Measurements from ENCODE around the gene PHYKPL.
A peak's percentile ranks its signal among the peaks of the same experiment; 100 is the strongest.
"Not testable (repeated sequence)": the region's sequence is repeated elsewhere in the genome, so short reads cannot be mapped to it uniquely, and the experiment has no call there.

PHYKPL gene

DNA sequence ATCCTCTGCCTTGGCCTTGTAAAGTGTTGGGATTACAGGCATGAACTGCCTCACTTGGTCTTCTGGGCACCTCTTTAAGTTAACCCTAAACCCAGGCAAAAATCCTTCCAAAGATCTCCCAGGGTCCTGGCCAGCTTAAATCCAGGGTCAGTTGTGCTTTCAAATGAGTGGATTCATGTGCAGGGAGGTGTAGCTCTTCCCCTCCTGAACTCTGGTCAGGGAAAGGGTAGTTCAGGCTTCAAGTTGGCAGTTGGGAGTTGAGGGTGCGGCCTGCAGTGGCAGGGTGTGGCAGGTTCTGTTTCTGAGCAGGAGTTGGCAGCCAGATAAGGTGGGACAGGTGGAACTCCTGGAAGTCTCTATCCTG lies 24.7 kb downstream of the PHYKPL start:
- peak; percentile 20 for DNase-seq (ENCODE audit: low spot score)

DNA sequence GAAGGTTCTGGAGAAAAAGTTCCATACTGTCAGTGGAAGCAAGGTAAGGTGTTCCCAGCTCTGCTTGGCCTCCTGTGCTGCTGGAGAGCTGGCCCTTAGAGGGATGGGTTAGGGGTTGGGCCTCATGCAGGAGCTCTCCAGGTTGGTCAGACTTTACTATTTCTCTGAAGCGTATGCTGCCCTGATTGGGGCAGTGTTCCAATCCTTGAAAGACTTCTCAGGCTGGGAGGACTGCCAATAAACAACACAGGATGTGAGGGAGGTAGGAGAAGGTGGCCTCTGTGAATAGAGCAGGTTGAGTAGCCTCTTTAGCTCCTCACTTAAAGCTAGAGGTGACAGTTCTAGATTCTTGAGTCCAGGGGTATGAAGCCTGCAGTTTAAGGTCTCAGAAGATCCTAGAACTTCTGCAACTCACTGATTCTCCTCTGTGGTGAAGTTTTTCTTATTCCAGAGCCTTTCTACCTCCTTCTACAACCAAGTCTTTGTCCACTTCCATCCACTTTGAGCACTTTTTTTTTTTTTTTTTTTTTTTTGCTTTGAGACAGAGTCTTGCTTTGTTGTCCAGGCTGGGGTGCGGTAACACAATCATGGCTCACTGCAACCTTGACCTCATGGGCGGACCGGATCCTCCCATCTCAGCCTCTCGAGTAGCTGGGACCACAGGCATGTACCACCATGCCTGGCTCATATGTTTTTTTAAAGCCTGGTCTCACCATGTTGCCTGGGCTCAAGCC lies 25.3 kb downstream of the PHYKPL start:
- DNase-seq (ENCODE audit: low spot score) = peak; percentile 56

DNA sequence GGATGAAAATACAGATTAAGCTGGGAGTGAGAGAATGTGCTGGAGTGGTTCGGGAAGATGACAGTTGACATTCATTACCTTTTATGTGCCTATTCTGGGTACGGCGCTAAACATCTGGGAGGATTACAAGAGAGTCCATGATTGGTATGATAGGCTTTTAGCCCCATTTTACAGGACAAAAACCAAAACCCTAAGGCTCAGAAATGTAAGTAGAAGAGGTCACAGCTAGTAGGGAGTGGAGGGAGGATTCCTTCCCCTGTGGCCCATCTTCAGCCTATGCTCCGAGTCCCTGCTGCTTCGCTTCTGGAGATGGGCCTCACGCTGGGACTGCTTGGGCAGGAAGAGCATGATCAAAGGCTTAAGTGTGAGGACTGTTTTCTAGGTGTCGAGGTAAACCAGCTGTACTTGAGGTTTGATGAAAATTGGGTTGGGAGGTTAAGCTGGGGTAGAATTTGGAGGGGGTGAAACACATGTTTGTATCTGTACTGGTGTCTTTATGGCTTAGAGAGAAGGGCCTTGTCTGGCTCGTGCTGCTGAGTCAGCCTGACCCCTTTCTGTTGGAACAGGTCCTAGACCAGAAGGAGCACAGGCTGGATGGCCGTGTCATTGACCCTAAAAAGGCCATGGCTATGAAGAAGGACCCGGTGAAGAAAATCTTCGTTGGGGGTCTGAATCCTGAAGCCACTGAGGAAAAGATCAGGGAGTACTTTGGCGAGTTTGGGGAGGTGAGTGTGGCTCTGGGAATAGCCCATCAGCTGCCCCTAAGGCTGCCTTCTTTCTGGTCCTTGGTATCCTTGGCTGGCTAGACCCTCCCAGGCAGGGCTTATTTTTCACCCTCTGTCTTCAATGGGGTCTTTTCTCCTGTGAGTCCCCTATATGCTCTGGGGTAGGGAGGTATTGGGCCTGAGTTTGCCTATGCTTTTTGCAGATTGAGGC lies 26.2 kb downstream of the PHYKPL start:
- peak; percentile 46 for DNase-seq (ENCODE audit: low spot score)

DNA sequence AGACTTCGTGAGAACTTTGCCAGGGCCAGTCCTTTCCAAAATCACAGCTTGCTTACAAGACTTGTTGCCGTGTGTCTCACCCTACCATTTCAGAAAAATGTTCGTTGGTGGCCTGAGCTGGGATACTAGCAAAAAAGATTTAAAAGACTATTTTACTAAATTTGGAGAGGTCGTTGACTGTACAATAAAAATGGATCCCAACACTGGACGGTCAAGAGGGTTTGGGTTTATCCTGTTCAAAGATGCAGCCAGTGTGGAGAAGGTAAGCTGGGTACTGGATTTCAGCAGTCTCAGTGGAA lies 26.9 kb downstream of the PHYKPL start:
- DNase-seq (ENCODE audit: low spot score) = no peak

DNA sequence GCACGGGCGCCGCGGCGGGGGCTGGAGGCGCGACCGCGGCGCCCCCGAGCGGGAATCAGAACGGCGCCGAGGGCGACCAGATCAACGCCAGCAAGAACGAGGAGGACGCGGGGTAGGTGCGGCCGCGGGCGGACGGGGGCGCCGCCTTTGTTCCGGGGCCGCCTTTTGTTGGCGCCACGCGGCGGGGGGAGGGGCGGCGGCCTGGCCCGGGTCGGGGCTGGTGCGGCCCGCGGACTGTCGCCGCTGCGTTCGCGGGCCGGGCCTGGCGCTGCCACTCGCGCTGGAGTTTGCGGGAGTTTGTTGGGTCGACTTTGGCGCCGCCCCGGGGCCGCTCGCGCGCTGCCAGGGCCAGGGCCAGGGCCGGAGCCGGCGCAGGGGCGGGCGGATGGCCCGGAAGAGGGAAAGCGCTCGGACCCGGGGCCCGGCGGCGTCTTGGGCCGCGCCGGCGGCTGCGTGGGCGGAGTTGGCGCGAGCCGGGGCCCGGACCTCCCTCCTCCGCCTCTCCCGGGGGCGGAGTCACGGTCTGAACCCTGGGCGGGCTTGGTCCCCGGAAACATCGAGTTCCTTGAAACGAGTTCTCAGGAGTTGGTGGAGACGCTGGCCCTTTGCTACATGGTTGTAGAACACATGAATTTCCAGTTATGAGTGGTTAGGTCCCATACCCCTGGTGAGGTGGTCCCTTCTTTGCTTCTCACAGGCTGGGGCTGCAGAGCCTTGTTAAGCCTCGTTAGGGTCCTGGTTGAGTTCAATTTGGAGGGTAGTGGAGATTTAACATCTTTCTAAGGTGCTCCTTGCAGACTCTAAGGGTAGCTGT lies 27.5 kb downstream of the PHYKPL start:
- DNase-seq (ENCODE audit: low spot score) = peak; percentile 83

DNA sequence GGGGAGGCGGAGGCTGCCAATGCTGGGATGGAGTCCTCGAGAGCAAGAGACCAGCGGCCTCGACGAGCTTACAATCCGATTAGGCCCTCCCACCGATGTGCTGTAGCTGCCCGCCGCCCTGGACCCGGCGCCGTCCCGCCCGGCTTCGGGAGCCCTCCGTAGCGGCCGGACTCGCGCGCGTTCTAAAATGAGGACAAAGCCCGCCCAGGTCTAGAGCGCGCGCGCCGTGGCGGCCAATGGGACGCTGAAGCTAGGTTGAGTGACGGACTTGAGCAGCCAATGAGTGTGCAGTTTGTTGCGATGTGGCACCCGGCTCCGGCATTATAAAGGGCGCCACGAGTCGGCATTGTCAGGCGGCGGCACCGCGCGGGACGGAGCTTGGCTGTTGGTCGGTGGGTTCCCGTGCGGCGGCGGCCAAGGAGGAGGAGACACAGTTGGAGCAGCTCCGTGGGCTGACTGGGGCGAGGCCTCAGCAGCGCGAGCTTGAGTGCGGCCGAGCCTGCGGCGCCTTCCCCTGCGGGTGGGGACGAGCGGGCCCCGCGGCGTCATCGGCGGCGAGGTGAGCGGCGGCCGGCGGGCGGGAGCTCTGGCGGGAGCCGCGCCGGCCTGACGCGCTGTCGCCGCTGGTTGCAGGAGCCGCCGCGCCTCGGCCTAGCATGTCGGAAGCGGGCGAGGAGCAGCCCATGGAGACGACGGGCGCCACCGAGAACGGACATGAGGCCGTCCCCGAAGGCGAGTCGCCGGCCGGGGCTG lies 28.2 kb downstream of the PHYKPL start, which contains the start of gene HNRNPAB:
Gene HNRNPAB, plus strand, starts transcription at position 352 of the 753 bp plus-strand sequence. Its CDS starts 305 bp downstream, at position 657.
- peak; percentile 99 for DNase-seq (ENCODE audit: low spot score)

DNA sequence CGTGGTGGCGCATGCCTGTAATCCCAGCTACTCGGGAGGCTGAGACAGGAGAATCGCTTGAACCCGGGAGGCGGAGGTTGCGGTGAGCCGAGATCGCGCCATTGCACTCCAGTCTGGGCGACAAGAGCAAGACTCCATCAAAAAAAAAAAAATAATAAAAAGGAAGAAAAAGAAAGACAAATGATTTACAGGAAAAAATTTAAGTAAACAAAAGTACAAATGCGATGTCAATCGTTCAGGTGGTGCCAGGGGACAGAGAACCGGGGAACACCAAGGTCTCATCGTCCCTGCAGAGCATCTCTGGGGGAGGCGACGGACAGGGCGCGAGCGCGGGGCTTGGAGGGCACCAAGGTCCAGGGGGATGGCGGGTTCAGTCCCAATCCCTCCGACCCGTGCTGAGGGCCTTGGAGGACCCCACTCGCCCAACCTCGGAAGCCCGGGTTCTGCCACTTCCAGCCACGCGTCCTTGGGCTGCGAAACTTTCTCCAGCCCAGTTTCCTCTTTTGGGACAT lies 28.9 kb downstream of the PHYKPL start:
- DNase-seq (ENCODE audit: low spot score) = no peak

DNA sequence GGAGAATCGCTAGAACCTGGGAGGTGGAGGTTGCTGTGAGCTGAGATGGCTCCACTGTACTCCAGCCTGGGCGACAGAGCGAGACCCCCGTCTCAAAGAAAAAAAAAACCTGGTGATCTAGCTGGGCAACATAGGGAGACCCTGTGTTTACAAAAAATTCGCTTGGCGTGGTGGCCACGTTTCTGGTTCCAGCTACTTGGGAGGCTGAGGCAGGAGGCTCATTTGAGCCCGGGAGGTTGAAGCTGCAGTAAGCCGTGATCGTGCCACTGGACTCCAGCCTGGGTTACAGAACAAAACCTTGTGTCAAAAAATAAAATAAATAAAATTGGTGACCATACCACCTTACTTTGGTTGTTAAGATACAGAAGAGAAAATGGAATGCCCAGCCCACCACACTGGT lies 30.1 kb downstream of the PHYKPL start:
- DNase-seq (ENCODE audit: low spot score) = no peak

DNA sequence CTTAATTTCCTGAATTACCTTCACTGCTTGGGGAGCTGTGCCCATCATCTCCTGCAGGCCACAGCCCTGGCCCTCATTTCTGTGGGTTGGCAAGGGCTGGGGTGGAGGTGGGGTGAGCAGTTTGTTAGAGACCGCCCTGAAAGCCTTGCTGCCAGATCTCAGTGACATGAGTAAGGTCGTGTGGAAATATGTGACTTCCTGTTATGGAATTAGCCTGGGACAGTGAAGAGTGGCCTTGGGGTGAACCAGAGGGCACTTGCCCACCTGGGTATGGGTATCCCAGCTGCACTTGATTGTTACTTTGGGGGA lies 30.7 kb downstream of the PHYKPL start:
- no peak for DNase-seq (ENCODE audit: low spot score)

DNA sequence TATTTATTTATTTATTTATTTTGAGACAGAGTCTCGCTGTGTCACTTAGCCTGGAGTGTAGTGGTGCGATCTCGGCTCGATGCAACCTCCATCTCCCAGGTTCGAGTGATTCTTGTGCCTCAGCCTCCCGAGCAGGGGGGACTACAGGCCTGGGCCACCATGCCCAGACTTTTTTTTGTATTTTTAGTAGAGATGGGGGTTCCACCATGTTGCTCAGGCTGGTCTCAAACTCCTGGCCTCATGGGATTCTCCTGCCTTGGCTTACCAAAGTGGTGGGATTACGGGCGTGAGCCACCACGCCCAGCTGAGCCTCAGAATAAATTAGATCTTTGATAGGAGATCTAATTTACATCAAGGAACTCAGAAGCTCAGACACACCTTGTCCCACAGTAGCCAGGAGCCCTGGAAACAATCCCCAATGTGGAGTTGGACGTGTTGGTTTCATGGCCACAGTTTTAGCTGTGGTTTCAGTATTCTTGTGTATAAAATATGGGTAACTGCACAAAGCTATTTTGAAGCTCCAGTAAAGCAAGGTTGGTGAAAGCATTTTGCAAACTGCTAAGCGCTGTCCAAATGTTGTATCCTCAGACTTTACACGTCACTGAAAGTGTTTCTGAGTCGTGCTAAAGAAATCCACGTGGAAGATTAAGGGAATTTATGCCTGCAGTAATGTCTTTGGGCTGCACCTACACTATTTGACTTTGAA lies 31.2 kb downstream of the PHYKPL start:
- DNase-seq (ENCODE audit: low spot score) = no peak

DNA sequence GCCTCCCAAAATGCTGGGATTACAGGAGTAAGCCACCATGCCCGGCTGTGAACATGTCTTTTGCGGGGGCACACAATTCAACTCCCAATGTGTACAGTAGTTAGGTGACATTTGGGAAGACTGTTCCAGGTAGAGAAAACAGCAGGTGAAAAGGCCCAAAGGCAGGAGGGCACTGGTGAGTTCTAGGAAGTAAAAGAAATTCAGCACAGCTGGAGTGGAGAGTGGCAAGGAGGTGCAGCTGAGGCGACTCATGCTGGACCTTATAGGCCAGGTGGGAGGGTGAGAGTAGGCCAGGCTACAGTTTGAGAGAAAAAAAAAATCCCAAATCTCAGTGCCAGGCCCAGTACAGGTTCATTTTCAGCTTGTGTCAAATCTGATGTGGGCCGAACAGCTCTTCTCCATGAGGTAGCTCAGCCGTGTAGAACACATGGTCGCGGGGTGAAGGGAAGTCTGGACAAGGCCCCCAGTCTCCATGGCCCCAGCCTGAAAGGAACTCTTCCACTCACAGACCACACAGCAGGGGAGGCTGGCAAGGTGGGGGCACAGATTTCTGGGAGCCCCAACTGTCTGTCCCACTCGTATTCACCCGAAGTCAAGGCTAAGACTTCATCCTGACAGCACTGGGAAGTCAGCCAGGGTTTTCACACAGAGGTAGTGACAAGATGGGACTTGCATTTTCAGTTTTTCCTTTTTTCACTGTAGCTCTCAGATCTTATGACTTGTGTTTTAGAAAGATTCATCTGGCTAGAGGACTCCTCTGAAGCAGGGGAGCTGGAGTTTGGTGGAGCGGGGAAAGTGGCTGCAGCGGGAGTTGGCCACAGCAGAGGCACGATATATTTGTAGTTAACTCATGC lies 32.8 kb downstream of the PHYKPL start:
- no peak for DNase-seq (ENCODE audit: low spot score)

DNA sequence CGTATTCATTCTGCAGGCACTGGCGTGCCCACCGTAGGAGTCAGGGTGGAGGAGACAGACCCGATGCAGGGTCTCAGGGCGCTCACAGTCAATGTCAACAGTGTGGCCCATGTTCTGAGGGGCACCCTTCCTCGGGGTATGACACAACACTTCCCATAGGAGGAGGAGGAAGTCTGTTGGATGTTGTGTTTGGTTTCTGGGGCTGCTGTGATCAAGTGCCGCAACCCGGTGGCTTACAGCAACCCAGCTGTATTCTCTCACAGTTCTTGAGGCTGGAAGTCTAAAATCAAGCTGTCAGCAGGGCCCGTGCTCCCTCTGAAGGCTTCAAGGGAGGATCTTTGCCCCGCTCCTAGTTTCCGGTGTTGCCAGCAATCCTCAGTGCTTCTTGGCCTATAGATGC lies 33.9 kb downstream of the PHYKPL start:
- no peak for DNase-seq (ENCODE audit: low spot score)

DNA sequence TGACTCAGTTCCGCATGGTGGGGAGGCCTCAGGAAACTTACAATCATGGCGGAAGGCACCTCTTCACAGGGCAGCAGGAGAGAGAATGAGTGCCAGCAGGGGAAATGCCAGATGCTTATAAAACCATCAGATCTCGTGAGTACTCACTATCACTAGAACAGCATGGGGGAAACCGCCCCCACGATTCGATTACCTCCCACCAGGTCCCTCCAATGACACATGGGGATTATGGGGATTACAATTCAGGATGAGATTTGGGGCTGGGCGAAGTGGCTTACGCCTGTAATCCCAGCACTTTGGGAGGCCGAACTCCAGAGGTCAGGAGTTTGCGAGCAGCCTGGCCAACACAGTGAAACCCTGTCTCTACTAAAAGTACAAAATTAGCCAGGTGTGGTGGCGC lies 34.5 kb downstream of the PHYKPL start:
- not testable (repeated sequence) for DNase-seq (ENCODE audit: low spot score)

DNA sequence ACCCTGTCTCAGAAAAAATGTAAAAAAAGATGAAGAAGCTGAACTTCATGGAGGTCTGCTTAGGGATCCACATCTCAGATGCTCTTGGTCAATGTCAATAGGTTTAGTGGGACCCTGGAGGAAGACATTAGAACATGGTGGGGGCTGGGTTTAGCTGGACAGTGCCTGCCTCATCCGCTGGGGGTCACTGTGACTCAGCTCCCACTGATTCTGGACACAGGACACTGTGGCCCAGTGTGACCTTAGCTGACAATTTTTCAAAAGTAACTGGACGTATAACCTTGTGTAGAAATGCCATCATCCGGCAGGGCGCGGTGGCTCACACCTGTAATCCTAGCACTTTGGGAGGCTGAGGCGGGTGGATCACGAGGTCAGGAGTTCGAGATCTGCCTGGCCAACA lies 35.6 kb downstream of the PHYKPL start:
- no peak for DNase-seq (ENCODE audit: low spot score)

DNA sequence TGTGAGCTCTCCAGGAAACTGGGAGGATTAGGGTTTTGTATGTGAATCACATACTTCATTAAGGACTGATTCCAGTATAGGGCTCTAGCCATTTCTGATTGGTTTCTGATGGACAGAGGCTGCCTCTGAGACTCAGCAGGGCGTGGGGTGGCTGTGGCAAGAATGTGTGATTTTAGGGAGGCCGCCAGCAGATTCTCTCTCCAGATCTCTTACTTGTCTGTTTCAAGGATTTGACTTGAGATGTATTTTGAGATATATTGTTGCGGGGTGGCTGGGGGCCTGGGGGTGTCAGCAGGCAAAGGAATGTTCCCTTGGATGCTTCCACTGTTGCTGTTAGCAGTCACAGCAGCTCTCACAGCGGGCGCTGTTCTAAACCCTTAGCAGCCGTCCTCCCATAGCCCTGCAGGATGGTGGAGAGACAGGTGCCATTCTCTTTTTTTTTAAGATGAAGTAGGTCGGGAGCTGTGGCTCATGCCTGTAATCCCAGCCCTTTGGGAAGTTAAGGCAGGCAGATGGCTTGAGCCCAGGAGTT lies 36.3 kb downstream of the PHYKPL start:
- DNase-seq (ENCODE audit: low spot score) = no peak

DNA sequence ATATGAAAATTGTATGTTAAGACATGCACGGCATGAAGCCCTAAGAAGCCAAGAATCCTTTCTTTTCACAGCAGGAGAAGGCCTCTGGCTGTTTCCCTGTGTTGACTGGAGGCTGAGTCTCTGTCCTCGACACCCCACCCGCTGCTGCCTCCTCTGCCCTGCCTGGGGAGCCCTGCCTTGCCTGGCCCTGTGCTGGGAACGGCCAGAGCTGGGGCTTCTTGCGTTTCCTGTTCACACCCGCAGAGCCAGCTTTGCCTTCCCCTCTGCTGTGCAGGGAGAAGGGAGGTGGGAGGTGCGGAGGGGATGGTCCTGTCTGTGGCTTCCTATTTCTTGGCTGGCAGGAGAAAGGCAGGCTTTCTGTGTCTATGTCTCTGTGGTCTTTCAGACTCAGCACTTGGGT lies 38.6 kb downstream of the PHYKPL start:
- no peak for DNase-seq (ENCODE audit: low spot score)

DNA sequence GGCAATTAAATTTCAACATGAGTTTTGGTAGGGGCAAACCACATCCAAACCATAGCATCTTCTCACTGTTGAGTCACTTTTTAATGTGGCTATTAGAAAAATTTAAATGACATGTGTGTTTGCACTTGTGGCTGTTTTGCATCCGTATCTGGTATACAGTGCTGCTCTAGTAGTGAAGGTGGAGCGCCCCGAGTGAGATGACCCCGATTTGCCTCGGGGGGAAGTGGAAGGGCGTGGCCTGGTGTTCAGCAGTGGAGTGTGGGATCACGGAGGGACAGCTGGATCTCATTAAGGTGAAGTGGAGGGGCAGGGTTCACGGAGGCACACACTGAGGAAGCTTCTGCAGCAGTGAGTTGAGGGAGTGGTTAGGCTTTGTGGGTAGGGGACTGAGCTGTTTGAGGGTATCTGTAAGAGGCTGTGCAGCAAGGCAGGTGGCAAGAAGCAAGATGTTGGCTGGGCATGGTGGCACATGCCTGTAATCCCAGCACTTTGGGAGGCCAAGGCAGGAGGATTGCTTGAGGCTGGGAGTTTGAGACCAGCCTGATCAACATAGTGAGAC lies 39.3 kb downstream of the PHYKPL start:
- no peak for DNase-seq (ENCODE audit: low spot score)

DNA sequence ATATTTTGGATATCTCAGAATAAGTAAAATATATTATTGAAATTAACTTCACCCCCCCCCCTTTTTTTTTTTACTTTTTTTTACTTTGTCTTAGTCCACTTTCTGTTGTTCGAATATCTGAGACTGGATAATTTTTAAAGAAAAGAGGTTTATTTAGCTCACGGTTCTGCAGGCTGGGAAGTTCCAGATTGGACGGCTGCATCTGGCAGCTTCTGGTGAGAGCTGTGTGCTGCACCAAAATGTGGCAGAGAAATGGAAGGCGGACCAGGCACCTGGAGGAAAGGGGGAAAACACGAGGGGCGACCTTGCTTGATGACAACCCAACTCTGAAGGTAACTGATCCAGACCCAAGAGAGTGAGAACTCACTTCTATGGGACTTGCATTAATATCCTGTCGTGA lies 39.8 kb downstream of the PHYKPL start:
- DNase-seq (ENCODE audit: low spot score) = no peak

DNA sequence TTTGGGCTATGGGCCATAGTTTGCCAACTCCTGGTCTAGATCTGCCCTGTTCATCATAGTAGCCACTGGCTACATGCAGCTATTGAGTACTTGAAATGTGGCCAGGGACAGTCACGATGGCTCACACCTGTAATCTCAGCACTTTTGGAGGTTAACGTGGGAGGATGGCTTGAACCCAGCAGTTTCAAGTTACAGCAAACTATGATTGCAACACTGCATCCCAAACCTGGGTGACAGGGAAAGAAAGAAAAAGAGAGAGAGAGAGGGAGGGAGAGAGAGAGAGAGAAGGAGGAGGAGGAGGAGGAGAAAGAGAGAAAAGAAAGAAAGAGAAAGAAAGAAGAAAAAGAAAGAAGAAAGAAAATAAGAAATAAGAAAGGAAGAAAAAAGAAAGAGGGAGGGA lies 40.4 kb downstream of the PHYKPL start:
- no peak for DNase-seq (ENCODE audit: low spot score)

DNA sequence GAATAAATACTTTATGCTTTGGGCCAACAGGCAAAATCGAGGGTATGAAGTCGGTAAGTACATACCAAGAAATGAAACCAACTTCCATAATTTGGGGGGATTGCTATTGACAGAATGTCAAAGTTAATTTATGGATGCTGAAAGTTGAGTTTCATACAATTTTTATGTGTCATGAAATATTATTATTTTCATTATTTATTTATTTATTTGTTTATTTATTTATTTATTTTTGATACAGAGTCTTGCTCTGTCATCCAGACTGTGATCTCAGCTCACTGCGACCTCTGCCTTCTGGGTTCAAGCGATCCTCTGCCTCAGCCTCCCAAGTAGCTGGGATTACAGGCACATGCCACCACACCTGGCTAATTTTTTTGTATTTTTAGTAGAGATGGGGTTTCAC lies 40.9 kb downstream of the PHYKPL start:
- DNase-seq (ENCODE audit: low spot score) = no peak
